Activated T-helper 9 cell treated with anti-CD3 and anti-CD28 coated beads, Interleukin-2, amount 50 U/mL, for 16 hours (primary cell): ENCODE results near the gene BUD13.

ENCODE experiments used
- DNase-seq: peaks from one replicate; pipeline ENCODE4 v3.0.0-alpha.2; 2020; ENCODE audit warnings: low read depth

The BUD13 gene

GRCh38 chr11:116718955-116719501 is 53.8 kb downstream of the BUD13 start:
- no peak for DNase-seq

GRCh38 chr11:116716621-116717020 is 56.2 kb downstream of the BUD13 start:
- no peak for DNase-seq

GRCh38 chr11:116715383-116715782 is 57.4 kb downstream of the BUD13 start:
- no peak for DNase-seq

- DNase-seq, result no peak
Observed at GRCh38 chr11:116714902-116715301, 57.9 kb downstream of the BUD13 start.

GRCh38 chr11:116712428-116712827 is 60.4 kb downstream of the BUD13 start:
- DNase-seq, result no peak

- DNase-seq, result no peak
Observed at GRCh38 chr11:116710762-116711161, 62.0 kb downstream of the BUD13 start.

- no peak for DNase-seq
Observed at GRCh38 chr11:116710001-116710674, 62.6 kb downstream of the BUD13 start.

- no peak for DNase-seq
Observed at GRCh38 chr11:116707746-116708145, 65.0 kb downstream of the BUD13 start.

- DNase-seq, result no peak
Observed at GRCh38 chr11:116707161-116707629, 65.6 kb downstream of the BUD13 start.

GRCh38 chr11:116703421-116703820 is 69.4 kb downstream of the BUD13 start:
- DNase-seq, result no peak

GRCh38 chr11:116702772-116703385 is 69.9 kb downstream of the BUD13 start:
- no peak for DNase-seq

- DNase-seq, result no peak
Observed at GRCh38 chr11:116701876-116702275, 70.9 kb downstream of the BUD13 start.

- DNase-seq, result no peak
Observed at GRCh38 chr11:116701297-116701801, 71.4 kb downstream of the BUD13 start.

GRCh38 chr11:116700586-116701220 is 72.1 kb downstream of the BUD13 start:
- DNase-seq, result no peak
